Activated CD8-positive, alpha-beta memory T cell treated with anti-CD3 and anti-CD28 coated beads, Interleukin-2, amount 10 ng/mL, durations not matched to agents 7 days and 5 days (primary cell): ENCODE measurements around the gene CHERP. TPM values are rescaled to one million over a fixed set of nuclear protein-coding genes. Genes with fewer than 3 reads are reported as not detected.

Source experiments
- ATAC-seq: fragments of 150-1000 bp; cut with Tn5 transposase; one replicate; pipeline ENCODE4 v1.10.0; 2021; ENCODE audit warnings: moderate library complexity
- CTCF ChIA-PET: fragments of 350-600 bp; sonication (Branson Sonifier 250); formaldehyde crosslinking; loops from one replicate; lab custom pipeline; 2021; ENCODE audit warnings: antibody characterized with exemption; lab: Charles Lee
- DNase-seq: peaks from one replicate; pipeline ENCODE4 v3.0.0-alpha.2; 2020
- H3K27ac Mint-ChIP-seq: one replicate; pipeline ENCODE4 v1.8.0; 2021; ENCODE audit warnings: mild to moderate bottlenecking, mixed read lengths
- H3K27me3 Mint-ChIP-seq: one replicate; pipeline ENCODE4 v1.8.0; 2021; ENCODE audit warnings: mixed read lengths
- H3K36me3 Mint-ChIP-seq: one replicate; pipeline ENCODE4 v1.8.0; 2021; ENCODE audit warnings: mild to moderate bottlenecking, mixed read lengths
- H3K4me1 Mint-ChIP-seq: one replicate; pipeline ENCODE4 v1.8.0; 2021; ENCODE audit warnings: mixed read lengths
- H3K4me3 Mint-ChIP-seq: one replicate; pipeline ENCODE4 v1.8.0; 2021; ENCODE audit warnings: mild to moderate bottlenecking, moderate library complexity, mixed read lengths
- H3K9me3 Mint-ChIP-seq: one replicate; pipeline ENCODE4 v1.8.0; 2022; ENCODE audit warnings: low read depth, mixed read lengths
- total RNA-seq, 2 experiments: library from RNA; stranded (reverse); gene quantifications; one replicate each; pipeline ENCODE4 v1.2.3, GENCODE V29; 2021

The CHERP gene
- total RNA-seq = 10 to 100 TPM; 66.5 to 74.5 TPM

GRCh38 chr19:16542045-16542909, at the start of gene CHERP:
Gene CHERP (minus strand): TSS chr19:16542437. CDS start chr19:16542378, 59 bp downstream.
- ATAC-seq (peak; percentile 87), DNase-seq (peak; percentile 96)
- H3K36me3 Mint-ChIP-seq = peaks cover 32% of the 10 kb centered on the region
- H3K27me3 Mint-ChIP-seq = no peaks in the 10 kb centered on the region
- CTCF ChIA-PET = interaction anchor here (0.8 to 1.4 kb wide), 7 partner anchors 45 to 131 kb away, joined by 3 to 5 read pairs (median 3); partner anchors contain the start of genes MED26 and SMIM7
- no peaks in the 10 kb centered on the region for H3K9me3 Mint-ChIP-seq
- peak within 1 kb of the TSS; percentile 81 for H3K4me3 Mint-ChIP-seq
- peaks cover 53% of the 10 kb centered on the region for H3K4me1 Mint-ChIP-seq
- peak within 1 kb of the TSS; percentile 90 for H3K27ac Mint-ChIP-seq

DNA sequence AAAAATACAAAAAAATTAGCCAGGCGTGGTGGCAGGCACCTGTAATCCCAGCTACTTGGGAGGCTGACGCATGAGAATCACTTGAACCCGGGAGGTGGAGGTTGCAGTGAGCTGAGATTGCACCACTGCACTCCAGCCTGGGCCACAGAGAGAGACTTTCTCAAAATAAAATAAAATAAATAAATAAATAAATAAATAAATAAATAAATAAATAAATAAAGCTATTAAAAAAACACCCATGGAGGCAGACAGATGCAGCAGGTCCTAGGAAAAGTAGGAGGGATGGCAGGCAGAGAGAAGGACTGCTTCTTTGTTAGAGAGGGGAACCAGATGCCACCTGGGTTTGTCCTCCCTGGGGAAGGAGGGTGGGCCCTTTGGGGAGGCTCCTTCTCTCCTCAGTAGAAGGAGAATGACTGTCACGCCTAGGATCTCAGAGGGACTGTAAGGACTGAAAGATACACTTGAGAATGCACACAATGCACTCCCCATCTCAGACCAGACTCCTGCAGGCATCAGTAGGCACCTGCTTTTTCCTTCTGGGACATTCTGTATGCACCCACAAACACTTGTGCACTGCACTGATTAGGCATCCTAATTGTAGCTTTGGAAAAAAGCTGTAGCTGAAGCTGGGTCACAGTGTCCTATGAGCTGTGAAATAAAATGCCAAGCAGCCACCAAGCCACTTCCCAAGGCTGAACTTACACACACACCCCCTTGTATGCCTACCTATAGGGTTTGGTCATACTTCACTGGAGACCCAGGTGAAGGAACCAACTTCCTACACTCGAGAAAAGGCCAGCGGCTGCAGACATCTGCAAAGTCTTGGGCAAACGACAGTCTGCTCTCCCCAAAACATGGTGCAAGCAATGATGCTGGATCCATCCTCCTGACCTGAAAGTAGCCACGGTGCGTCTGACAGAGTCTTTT, 48.9 kb upstream of the CHERP start:
- Mint-ChIP-seq H3K27me3 (no peaks in the 10 kb centered on the region), H3K36me3 (peaks cover 2% of the 10 kb centered on the region), H3K4me3 (no peak overlapping the region), H3K9me3 (no peaks in the 10 kb centered on the region), H3K4me1 (peaks cover 96% of the 10 kb centered on the region), H3K27ac (no peak overlapping the region)
- CTCF ChIA-PET = interaction anchor here (1.6 to 1.8 kb wide), 2 partner anchors 24 to 35 kb away, joined by 3 to 4 read pairs; no protein-coding TSS in a partner anchor
- DNase-seq = no peak
- no peak for ATAC-seq

- H3K36me3 Mint-ChIP-seq = peaks cover 2% of the 10 kb centered on the region
- no peak overlapping the region for H3K4me3 Mint-ChIP-seq
- H3K27me3 Mint-ChIP-seq = no peaks in the 10 kb centered on the region
- DNase-seq = no peak
- H3K9me3 Mint-ChIP-seq = no peaks in the 10 kb centered on the region
- H3K4me1 Mint-ChIP-seq = peaks cover 96% of the 10 kb centered on the region
- H3K27ac Mint-ChIP-seq = peak overlapping the region; percentile 94
- no peak for ATAC-seq
- CTCF ChIA-PET = no interaction called here
Observed at GRCh38 chr19:16589917-16590316, 47.7 kb upstream of the CHERP start.

DNA sequence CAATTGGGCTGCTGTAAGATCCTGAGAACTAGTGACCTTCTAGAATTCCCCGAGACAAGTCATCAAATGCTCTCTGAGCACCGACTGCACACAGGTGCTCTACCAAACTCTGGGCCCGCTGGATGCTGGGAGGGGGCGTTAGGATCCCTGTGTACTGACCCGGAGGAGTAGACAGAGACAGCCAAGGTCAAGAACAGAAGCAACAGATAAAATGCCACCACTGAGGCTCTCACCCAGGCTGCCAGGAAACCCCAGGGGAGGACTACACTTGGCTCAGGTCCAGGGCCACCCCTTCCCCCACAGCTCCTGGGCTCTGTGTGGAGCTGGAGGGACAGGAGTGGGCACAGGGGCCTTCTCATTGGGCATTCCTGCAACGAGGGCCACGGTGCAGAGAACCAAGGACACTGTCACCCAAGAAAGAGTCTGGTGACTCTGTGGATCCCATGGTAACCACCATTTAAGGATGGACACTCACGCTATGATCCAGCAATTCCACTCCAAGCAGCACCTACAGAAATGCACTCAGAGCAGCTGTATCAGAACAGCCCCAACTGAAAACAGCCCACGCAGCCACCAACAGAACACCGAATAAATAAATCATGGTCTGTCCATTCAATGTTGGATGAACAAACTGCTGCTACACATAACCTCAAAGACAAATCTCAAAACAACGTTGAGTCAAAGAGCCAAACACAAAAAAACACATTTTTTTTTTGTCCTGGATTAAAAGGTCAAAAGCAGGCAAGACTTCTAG, 46.8 kb upstream of the CHERP start:
- DNase-seq = no peak
- H3K4me3 Mint-ChIP-seq = peak overlapping the region; percentile 81
- peaks cover 2% of the 10 kb centered on the region for H3K36me3 Mint-ChIP-seq
- CTCF ChIA-PET = interaction anchor here (1.5 to 2.2 kb wide), 2 partner anchors 15 to 24 kb away, joined by 4 to 13 read pairs; no protein-coding TSS in a partner anchor
- H3K4me1 Mint-ChIP-seq = peaks cover 94% of the 10 kb centered on the region
- H3K9me3 Mint-ChIP-seq = no peaks in the 10 kb centered on the region
- no peaks in the 10 kb centered on the region for H3K27me3 Mint-ChIP-seq
- no peak for ATAC-seq
- peak overlapping the region; percentile 94 for H3K27ac Mint-ChIP-seq

DNA sequence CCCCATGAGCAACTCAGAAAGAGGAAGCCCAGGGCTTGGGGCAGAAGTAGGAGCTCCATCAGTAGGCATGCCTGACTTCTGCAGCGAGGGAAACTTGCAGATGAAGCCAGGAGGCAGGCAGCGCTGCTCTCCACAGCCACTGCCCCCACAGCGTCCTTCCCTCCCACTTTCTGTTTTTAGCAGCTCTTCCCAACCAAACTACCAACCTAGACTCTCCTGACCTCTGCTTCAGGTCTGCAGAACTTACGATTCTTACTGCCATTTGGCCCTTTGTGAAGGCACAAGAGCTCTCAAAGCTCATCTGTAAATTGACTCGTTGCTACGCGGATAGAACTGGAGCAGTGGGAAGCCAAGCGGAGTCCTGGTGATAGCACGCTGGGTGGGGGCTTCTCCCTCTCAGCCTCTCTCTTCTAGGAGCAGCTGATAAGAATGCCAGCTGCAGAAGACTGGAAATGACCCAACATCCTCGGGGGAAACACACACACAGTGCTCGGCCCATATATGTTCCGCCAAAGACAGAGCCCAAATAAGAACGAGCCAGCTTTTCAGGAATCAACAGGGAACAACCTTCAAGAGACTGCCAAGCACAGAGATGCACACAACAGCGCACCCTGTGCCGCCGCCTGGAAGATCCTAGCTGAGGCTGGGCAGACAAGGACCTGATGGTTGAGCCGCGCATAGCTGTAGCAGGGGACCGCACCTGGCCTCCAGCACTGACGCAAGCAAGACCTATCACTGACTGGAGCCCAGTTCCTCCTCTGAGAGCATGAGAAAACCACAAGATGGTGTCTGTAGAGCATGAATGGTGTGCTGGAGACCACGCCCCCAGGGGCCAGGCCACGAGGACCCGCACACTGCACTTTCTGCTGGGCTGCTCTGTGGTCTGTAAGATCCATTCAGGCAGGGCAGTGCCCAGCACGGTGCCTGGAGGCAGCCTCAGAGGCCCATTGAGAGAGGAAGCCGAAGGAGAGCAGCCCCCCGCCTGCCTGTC, 45.9 kb upstream of the CHERP start:
- Mint-ChIP-seq H3K4me3 (peak overlapping the region; percentile 81), H3K4me1 (peaks cover 94% of the 10 kb centered on the region), H3K27me3 (no peaks in the 10 kb centered on the region), H3K27ac (peak overlapping the region; percentile 94), H3K9me3 (no peaks in the 10 kb centered on the region), H3K36me3 (no peaks in the 10 kb centered on the region)
- CTCF ChIA-PET = interaction anchor here (0.6 to 2.2 kb wide), 14 partner anchors 11 to 486 kb away, joined by 3 to 13 read pairs (median 4); no protein-coding TSS in a partner anchor
- peak; percentile 85 for DNase-seq
- peak; percentile 52 for ATAC-seq

DNA sequence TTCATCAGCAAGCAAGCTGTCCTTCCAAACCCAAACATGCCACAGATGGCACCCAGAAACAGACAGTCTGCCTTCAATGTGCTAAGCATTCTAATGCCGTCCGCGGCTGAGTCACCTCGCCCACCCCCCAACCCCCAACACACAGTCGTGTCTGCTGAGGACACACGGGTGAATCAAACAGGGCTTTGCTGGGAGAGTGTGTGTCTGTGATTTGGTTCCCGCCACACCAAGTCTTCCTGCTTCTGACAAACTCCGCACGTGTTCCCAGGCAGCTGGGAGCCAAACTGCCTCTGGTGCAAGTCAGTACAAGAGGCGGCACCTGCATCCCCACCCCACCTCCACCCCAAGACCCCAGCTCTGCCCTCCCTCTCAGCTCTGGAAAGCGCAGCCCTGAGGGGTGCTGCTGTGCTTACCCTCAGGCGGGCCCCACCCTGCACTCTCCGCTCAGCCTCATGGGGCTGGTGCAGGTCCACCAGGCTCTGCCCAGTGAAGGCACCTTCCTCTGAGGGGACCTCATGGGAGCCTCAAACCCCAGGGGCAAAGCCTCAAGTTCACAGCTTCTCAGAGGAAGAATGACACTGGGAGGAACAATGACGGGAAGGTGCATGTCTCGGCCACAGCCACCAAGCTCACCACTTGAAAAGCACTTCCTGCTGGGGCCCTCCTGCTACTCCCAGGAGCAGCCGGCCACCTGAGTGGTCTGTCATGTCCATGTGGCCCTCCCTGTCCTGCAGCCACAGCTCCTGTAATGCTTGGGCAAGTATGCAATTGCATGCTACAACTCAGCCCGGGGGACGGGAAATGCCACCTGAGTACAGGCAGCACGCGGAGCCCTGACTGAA, 45.0 kb upstream of the CHERP start:
- Mint-ChIP-seq H3K27me3 (no peaks in the 10 kb centered on the region), H3K9me3 (no peaks in the 10 kb centered on the region), H3K4me1 (peaks cover 92% of the 10 kb centered on the region), H3K4me3 (peak overlapping the region; percentile 81), H3K36me3 (no peaks in the 10 kb centered on the region), H3K27ac (peak overlapping the region; percentile 94)
- DNase-seq = peak; percentile 76
- peak; percentile 32 for ATAC-seq
- CTCF ChIA-PET = interaction anchor here (0.6 to 2.2 kb wide), 15 partner anchors 12 to 487 kb away, joined by 3 to 13 read pairs (median 4); no protein-coding TSS in a partner anchor

DNA sequence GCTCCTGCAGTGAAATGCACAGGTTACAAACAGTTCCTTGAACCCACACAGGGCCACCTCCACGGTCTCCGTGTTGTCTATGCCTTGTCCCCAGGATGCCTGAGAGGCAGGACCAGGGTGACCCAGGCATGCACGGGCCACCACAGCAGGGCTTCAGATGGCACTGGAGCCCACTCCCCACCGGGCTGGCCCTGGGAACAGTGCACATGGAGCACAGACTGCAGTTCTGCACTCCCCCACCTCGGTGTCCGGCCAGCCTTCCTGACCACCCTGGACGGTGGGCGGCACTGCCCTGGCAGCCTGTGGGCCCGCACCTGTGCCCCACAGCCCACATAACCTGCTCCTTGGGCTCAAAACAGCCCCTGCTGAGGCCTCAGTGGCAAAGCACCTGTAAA, 44.2 kb upstream of the CHERP start:
- H3K36me3 Mint-ChIP-seq = no peaks in the 10 kb centered on the region
- peak overlapping the region; percentile 81 for H3K4me3 Mint-ChIP-seq
- ATAC-seq = no peak
- H3K9me3 Mint-ChIP-seq = no peaks in the 10 kb centered on the region
- H3K27ac Mint-ChIP-seq = peak overlapping the region; percentile 94
- CTCF ChIA-PET = interaction anchor here (1.1 to 2.2 kb wide), 7 partner anchors 13 to 71 kb away, joined by 3 to 13 read pairs (median 5); no protein-coding TSS in a partner anchor
- peaks cover 85% of the 10 kb centered on the region for H3K4me1 Mint-ChIP-seq
- DNase-seq = no peak
- H3K27me3 Mint-ChIP-seq = no peaks in the 10 kb centered on the region

DNA sequence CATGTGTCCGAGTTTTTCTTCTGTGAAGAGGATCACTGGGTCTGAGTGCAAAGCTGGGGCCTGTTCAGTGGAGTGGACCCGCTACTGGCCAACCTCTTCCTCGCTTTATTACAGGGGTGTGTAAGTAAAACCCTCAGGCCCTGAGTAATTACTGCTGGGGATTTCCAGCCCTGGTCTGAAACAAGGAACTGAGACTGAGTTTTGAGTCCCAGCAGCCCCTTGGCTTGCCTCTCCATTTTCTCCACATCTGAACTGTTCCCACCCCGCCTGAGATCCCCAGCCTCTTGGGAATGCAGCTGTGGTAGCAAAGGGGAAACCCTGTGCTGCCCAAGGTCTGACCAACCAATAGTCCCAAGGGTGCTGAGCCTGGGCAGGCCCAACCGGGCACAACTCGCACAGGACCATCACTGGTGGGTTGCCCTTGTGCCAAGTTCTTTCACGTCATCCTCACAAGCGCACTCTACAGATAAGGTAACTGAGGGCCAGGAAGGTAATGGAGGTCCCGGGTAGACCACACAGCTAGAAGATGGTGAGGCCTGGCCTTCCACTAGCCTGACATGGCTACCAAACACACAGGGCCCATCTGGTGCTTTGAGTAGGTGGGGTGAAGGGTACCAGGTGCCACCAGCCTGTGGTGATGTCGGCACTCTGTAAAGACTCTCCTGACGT, 43.7 kb upstream of the CHERP start:
- Mint-ChIP-seq H3K4me1 (peaks cover 80% of the 10 kb centered on the region), H3K36me3 (no peaks in the 10 kb centered on the region), H3K27ac (peak overlapping the region; percentile 94), H3K27me3 (no peaks in the 10 kb centered on the region), H3K9me3 (no peaks in the 10 kb centered on the region), H3K4me3 (peak overlapping the region; percentile 81)
- DNase-seq = peak; percentile 58
- ATAC-seq = no peak
- CTCF ChIA-PET = interaction anchor here (1.3 kb wide), 1 partner anchor 71 kb away, joined by 3 read pairs; no protein-coding TSS in a partner anchor

DNA sequence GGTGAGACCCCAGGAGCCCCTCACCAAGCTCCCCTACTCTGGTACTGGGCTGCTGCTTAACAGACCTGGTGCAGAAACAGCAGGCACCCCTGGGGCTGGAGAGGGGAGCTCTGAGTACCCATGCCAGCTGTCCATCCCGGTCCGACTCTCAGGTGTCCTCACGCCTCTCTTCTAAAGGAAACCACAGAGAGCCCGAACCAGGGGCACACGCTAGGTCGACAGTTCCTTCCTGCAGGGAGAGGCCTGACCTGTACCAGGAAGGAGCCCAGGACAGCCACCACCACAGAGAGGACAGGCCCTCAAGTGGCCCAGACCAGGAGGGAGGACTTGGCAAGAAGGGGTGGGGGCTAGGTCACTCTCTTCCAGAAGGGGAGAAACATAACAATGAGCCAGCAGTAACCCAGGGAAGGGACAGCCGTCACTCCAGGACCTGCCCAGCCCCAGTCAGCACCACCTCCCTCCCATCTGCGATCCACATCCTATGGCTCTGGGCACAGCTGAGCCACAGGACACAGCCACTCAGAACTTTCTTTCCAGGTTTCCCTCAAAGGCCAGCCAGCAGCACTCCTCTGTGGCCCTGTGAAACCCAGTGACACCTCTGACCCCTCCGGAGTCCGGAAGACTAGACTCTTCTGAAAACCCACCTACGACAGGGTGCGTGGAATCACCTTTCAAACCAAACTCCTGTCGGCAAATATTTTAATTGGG, 43.0 kb upstream of the CHERP start:
- Mint-ChIP-seq H3K27me3 (no peaks in the 10 kb centered on the region), H3K36me3 (no peaks in the 10 kb centered on the region), H3K9me3 (no peaks in the 10 kb centered on the region), H3K4me3 (peak overlapping the region; percentile 81), H3K27ac (peak overlapping the region; percentile 94), H3K4me1 (peaks cover 77% of the 10 kb centered on the region)
- CTCF ChIA-PET = interaction anchor here (0.8 to 1.8 kb wide), 8 partner anchors 9 to 337 kb away, joined by 3 to 9 read pairs (median 4); no protein-coding TSS in a partner anchor
- DNase-seq (no peak), ATAC-seq (no peak)
